ENCODE measurements around the gene NUP188.
A peak's percentile ranks its signal among the peaks of the same experiment; 100 is the strongest.

NUP188 gene

GRCh38 chr9:128947527-128948301, at the start of gene NUP188, which contains the start of gene DOLK:
Gene NUP188 (plus strand): TSS chr9:128947699. CDS start chr9:128947720, 21 bp downstream.
Gene DOLK (minus strand): TSS chr9:128947603. CDS start chr9:128947303, 300 bp downstream.
- peak; percentile 78 for DNase-seq (ENCODE audit: low read depth)

DNA sequence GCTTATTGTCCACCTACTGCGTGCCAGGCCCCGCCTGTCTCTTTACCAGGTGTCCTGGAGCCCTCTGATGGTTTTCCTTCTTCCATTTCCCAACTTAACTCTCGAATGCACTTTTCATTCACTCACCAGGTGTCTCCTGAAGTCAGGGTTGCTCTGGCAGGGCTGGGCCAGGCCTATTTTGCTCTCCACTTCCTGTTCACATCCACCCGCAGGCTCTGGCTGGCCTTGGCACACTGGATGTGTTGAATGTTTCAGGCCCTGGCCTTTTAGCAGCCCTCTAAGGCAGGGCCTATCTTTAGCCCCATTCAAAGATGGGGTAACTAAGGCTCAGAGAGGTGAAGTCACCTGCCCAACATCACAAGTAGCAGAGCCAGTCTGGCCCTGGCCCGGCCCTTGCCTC, 49.1 kb upstream of the NUP188 start:
- DNase-seq (ENCODE audit: low read depth): no peak

DNA sequence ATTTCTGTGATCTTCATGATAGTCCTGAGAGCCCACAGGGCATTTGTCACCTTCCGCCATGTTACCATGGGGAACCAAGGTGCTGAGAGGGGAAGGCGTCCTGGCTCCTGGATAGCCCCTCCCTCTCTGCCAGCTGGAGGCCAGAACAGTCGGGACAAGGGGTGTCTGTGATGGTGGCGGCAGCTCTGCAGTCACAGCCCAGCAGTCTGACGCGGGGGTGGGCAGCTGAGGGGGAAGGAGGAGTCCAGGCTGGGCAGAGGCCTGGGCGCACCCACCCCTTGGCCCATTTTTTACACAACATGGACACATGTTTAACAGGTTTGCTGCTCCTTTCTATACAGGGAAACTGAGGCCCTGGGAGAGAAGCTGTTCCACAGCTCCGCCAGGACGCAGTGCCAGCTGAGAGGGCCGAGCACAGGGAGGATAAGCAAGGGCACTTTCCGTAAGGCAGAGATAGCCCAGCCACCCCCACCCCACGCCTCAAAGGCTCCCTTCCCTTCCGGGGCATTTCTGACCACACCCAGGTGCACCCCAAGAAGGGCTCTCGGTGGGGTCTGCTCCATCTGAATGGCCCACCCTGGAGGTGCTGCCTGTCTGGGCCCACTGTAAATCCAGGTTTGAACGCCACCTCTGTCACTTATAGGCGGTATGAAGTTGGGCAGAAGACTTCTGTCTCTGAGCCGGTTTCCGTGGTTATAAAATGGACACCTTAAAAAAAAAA, 48.5 kb upstream of the NUP188 start:
- no peak for DNase-seq (ENCODE audit: low read depth)

DNA sequence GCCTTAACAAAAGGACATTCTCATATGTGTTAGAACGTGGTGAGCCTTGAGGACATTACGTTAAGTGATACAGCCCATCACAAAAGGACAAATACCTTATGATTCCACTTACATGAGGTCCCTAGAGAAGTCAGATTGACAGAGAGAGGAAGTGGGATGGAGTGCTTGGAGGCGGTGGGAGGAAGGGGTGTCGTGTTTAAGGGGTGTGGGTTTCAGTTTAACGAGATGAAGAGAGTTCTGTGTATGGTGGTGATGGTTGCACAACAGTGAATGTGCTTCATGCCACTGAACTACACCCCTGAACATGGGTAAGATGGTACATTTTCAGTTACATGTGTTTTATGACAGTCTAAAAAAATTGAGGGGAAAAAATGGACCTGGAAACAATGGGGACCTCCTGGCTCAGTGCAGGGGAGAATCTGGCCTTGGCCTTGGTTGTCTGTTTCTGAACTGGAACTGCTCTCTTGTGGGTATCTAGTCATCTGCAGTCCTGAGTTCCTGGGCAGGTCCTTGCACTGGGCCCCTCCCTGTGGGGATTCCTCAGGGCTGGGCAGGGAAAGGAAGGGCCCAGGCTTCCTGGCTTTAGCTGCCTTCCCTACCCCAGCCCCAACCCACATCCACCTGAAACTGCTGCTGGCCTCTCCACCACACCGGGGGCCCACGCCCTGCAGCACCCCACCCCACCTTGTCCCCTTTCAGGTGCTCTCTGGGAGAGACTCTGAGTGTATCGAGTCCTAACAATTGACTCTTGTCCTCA, 47.8 kb upstream of the NUP188 start:
- DNase-seq (ENCODE audit: low read depth): no peak

GRCh38 chr9:128901379-128901778, 46.1 kb upstream of the NUP188 start:
- no peak for DNase-seq (ENCODE audit: low read depth)

DNA sequence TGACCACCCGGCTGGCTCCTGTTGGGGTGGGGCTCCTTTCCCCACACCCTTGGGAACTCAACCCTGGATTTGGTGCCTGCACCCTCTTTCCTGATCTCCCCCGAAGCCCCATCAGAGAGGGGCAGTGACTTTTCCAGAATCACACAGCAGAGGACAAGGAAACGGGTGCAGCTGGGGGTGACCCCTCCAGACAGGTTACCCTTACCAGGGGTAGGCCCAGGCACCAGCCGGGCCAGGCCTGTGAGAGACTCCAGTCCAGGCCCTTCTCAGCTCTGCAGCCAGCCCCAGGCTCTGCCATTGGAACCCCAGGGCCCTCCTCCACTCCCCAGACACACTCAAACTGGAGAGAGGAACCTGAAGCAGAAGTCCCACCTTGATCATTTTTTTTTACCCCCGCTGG, 45.7 kb upstream of the NUP188 start:
- DNase-seq (ENCODE audit: low read depth): no peak

DNA sequence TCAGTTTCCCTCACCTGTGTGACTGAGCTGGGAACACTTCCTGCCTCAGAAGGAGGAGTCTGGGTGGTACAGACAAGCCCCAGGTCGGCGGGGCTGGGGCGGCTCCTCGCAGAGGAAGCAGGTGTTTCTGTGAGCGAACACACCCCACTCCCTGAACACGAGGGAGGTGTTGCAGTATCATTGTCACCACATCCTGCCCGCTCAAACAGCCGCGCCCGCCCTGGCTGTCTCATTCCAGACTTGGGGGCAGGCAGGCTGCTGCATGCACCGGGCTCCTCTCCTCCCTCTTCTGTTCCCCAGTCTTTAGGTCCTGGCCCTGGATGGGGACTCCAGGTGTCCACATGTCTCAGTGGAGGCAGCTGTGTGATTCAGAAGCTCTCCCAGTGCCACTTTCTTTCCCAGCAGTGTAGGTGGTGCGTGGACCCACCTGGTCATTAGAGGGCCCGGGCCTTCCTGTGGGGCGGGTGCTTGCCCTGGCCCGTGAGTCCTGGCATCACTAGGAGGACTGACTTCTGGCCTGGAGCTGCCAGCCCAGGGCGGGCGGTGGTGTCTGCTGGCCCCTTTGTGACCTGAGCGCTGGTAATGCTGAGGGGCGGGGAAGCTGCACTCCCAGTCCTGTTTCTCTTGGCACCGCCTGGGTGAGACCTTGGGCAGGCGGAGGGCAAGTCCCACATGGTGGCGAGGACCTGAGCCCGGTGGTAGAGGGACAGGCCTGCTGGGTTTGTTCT, 45.0 kb upstream of the NUP188 start:
- DNase-seq (ENCODE audit: low read depth): no peak

DNA sequence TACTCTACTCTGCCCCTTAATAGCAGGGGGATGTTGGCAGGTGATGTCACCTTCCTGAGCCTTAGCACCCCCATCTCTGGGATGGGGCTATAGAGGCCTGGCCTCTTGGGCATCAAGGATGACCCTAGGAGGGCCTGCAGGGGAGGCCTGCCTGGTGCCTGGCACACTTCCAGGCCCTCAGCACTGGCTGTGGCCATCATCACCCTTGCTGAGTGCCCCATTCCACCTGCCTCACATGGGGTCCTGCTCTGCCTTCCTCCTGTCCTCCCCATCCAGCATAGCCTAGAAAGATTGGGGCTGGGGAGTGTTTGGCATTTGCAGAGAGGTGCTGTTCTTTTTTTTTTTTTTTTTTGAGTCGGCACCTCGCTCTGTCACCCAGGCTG, 44.4 kb upstream of the NUP188 start:
- DNase-seq (ENCODE audit: low read depth): no peak

DNA sequence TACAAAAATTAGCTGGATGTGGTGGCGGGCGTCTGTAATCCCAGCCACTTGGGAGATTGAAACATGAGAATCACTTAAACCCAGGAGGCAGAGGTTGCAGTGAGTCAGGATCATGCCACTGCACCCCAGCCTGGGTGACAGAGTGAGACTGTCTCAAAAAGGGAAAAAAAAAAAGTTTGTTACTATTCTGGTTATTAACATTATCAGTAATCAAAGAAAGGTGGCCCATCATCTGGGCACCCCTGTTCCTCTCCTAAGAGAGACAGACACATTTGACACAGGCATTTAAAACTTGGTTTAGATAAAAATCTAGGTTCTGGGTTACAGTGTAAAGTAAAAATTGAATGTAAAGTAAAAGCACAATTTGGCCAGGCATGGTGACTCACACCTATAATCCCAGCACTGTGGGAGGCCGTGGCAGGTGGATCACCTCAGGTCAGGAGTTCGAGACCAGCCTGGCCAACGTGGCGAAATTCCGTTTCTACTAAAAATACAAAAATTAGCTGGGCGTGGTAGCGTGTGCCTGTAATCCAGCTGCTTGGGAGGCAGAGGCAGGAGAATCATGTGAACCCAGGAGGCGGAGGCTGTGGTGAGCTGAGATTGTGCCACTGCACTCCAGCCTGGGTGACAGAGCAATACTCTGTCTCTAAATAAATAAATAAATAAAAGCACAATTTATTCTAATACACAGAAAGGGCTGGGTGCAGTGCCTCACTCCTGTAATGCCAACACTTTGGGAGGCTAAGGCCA, 43.5 kb upstream of the NUP188 start:
- no peak for DNase-seq (ENCODE audit: low read depth)

- DNase-seq (ENCODE audit: low read depth): no peak
These were observed 41.5 kb upstream of the NUP188 start for GRCh38 chr9:128905964-128906363.

GRCh38 chr9:128906741-128907140, 40.8 kb upstream of the NUP188 start:
- no peak for DNase-seq (ENCODE audit: low read depth)

DNA sequence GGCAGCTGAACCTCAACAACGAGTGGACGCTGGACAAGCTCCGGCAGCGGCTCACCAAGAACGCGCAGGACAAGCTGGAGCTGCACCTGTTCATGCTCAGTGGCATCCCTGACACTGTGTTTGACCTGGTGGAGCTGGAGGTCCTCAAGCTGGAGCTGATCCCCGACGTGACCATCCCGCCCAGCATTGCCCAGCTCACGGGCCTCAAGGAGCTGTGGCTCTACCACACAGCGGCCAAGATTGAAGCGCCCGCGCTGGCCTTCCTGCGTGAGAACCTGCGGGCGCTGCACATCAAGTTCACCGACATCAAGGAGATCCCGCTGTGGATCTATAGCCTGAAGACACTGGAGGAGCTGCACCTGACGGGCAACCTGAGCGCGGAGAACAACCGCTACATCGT, 39.1 kb upstream of the NUP188 start:
- DNase-seq (ENCODE audit: low read depth): no peak

DNA sequence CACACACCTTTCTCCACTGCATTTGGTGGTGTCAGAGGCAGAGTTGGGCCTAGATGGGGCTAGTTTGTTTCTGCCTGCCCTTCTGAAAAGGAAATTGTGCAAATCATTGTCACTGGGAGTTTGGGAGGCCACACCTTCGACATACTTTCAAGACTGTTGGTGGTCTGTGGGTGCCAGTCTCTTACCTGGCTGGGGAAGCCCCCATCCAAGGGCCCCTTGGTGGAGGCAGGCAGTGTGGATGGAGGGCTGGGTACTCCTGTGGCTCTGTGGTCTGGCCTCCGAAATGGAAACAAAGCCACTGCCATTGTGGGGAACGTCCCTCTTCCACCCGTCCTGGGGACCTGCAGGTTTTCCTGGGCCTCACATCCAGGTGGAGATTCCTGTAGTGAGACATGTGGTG, 37.6 kb upstream of the NUP188 start:
- no peak for DNase-seq (ENCODE audit: low read depth)

GRCh38 chr9:128910906-128911305, 36.6 kb upstream of the NUP188 start:
- no peak for DNase-seq (ENCODE audit: low read depth)

DNA sequence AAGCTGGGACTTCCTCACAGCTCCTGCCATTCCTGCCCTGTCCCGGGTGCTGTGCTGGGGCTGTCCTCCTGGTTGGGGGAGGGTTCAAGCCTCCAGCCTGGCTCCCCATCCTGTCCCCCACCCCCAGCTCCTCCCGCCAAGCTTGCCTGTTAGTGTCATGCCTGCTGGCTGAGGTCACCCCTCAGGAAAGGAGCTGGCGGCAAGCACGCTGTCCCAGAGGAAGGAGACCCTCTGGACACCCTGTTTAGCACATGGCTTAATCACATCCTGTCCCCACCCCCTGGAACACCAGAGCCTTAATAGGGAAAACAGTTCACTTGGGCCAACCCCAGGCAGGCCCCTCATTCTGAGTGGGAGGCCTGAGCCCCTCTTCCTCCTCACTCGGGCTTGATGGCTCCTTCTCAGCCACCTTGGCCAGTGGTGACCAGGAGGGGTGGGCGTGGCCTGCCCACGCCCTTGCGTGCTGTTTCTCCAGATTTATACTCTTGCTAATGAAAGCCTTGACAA, 35.9 kb upstream of the NUP188 start:
- DNase-seq (ENCODE audit: low read depth): no peak

DNA sequence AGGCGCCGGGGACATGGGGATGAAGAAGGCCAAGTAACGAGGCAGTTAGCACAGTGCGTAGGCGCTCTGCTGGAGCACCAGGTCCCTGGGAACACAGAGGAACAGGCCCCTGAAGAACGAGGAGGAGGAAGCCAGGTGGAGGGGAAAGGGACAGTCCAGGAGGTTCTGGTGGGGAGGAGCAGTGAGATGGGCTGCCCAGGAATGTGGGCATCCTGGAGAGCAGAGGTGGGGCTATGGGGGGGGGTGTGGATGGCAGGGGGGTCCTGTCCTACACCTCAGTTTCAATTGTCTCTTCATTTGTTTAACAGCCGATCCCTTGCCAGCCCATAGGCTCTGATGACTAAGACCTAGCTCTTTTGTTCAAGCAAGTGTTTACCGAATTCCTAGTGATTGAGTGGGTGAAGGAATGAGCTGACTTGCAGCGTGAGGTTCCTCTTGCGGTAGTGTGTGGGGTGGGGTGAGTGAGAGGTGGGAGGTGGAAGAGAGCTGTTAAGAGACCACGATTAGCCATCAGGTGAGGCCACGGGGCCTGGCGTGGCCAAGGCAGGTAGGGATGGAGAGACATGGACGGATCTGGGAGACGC, 35.1 kb upstream of the NUP188 start:
- peak; percentile 43 for DNase-seq (ENCODE audit: low read depth)

DNA sequence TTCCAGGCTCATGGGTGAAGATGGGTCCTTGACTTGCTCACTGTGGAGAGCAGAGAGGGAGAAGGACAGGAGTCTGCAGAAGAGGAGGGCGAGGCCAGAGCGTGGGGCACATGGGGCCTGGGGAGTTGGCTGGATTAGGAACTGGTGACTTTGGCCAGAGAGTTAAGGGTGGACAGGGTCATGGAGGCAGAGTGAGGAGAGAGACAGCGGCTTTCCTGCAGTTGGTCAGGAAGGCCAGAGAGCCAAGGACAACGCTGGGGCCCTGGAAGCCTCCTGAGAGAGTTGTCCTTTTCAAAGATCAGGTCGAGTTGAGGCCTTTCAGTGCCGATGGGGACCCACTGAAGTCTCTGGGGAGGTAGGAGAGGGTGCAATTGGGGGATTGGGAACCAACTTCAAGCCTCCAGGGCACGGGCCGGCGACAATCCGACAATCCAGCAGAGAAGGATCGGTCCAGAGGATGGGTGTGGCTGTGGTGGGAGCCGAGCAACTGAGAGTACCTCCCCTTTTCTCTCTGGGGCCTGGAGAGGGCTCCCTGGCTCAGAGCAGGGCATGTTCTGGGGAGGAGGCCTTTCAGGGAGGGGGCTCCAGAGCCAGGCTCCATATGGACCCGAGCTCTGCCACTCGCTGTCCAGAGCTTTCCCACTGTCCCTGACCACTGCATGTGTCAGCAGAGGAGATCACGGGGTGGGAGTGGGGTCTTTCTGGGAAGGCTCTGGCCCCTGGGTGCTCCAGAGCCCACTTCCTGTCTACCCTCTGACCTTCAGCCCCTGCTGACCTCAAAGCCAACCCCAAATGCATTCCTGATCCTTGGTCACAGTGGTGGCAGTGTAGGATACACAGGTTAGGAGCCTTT, 34.2 kb upstream of the NUP188 start:
- no peak for DNase-seq (ENCODE audit: low read depth)

DNA sequence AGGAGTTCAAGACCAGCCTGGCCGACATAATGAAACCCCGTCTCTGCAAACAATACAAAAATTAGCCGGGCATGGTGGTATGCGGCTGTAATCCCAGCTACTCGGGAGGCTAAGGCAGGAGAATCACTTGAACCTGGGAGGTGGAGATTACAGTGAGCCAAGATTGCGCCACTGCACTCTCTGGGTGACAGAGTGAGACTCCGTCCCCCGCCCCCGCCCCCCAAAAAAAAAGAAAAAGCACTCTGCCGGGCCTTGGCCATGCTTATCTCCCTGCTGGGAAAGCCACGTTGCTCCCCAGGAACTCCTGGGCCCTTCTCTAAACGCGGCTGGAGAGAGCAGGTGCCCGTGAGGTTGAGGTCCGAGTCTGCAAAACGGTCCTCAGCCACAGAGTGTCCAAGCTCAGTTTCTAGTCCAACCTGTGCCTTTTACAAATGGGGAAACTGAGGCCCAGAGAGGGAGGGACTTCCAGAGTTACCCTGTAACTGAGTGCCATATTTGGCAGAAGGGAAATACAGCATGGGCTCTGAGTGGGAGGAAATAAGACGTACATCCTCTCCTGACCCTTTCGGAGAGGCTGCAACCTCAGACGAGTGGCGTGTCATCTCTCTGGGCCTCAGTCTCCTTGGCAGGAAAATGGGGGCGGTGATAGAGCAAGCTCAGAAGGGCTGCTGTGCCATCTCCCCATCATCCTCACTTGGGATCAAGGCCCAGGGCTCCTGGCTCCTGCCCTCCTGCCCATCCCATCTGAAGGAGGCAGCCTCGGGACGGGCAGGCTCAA, 33.3 kb upstream of the NUP188 start:
- no peak for DNase-seq (ENCODE audit: low read depth)

- DNase-seq (ENCODE audit: low read depth): no peak
These were observed 31.3 kb upstream of the NUP188 start for GRCh38 chr9:128916204-128916603.
